Measurements from ENCODE around the gene DLG2.

- TF ChIP-seq CTCF (conservative IDR thresholded peaks at IDR 0.05 in 1 of 2, IDR thresholded peaks at IDR 0.05 in 1 of 2; ENCODE audit: extremely low read depth in 1 of 2, insufficient read depth in 1 of 2, low read depth in 1 of 2, low read length in 2 of 2): no peak
- TF ChIP-seq EZH2 (IDR thresholded peaks at IDR 0.05; ENCODE audit: borderline replicate concordance, low read length): no peak
Measured at GRCh38 chr11:85027346-85027745, 599.8 kb downstream of the DLG2 start.
